Urinary bladder (tissue), 4 donors: ENCODE results near the gene TMEM14C. TPM values are rescaled to one million over a fixed set of nuclear protein-coding genes. Genes with fewer than 3 reads are reported as not detected.
"Not testable (repeated sequence)": the region's sequence is repeated elsewhere in the genome, so short reads cannot be mapped to it uniquely, and the experiment has no call there.

Experiments
- DNase-seq: peaks from one replicate; pipeline ENCODE4 v3.0.0-alpha.2; 2015; ENCODE audit errors: extremely low spot score
- H3K27ac ChIP-seq: one replicate; pipeline ENCODE4 v1.5.1; 2013; ENCODE audit warnings: low read depth, mild to moderate bottlenecking, moderate library complexity
- H3K36me3 ChIP-seq: one replicate; pipeline ENCODE4 v1.6.1; 2013; ENCODE audit warnings: mild to moderate bottlenecking, moderate library complexity; ENCODE audit not compliant: insufficient read depth
- H3K4me1 ChIP-seq: one replicate; pipeline ENCODE4 v1.6.1; 2013; ENCODE audit warnings: mild to moderate bottlenecking, moderate library complexity; ENCODE audit not compliant: insufficient read depth
- H3K4me3 ChIP-seq: one replicate; pipeline ENCODE4 v1.5.1; 2013; ENCODE audit warnings: low read depth, low read length
- WGBS: extraction: QIAGEN DNeasy Blood & Tissue Kit; methylation state at CpG from one replicate; pipeline ENCODE4 v1.1.7; 2013; 5-methylcytosine and 5-hydroxymethylcytosine counted together
- polyA plus RNA-seq: library from polyadenylated mRNA; stranded (reverse); fragments of 200-250 nt; gene quantifications from one replicate; pipeline ENCODE4 v1.2.3, GENCODE V29; 2013
- total RNA-seq: library from RNA; depleted of rRNA; stranded (reverse); fragments of >200 nt; gene quantifications from one replicate; pipeline ENCODE4 v1.2.3, GENCODE V29; 2014
- donor health status: healthy with polysubstance abuse.
- donor health status: healthy.

TMEM14C gene
- total and polyA plus RNA-seq, 2 donors: 90.4 to 147 TPM

DNA sequence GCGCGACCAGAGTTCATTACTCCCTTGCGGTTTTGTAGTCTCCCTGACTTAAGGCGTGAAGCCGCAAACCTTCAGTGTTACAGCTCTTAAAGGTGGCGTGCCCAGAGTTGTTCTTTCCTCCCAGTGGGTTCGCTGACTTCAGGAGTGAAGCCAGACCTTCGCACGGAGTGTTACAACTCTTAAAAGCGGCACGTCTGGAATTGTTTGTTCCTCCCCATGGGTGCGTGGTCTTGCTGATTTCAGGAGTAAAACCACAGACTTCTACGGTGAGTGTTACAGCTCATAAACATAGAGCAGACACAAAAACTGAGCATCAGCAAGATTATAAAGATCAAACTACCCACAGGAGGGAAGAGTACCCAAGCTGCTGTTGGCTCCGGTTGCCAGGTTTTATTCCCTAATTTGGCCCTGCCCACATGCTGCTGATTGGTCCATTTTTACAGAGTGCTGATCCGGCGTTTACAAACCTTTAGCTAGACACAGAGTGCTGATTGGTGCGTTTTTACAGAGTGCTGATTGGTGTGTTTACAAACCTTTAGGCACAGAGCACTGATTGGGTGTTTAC is 10.4 kb downstream of the TMEM14C start:
- H3K27ac ChIP-seq: no peak overlapping the region
- 69% methylated on average over 17 of the region's 17 CpGs for WGBS
- H3K36me3 ChIP-seq: no peaks in the 10 kb centered on the region
- DNase-seq: no peak
- no peaks in the 10 kb centered on the region for H3K4me1 ChIP-seq
- H3K4me3 ChIP-seq: no peak overlapping the region

DNA sequence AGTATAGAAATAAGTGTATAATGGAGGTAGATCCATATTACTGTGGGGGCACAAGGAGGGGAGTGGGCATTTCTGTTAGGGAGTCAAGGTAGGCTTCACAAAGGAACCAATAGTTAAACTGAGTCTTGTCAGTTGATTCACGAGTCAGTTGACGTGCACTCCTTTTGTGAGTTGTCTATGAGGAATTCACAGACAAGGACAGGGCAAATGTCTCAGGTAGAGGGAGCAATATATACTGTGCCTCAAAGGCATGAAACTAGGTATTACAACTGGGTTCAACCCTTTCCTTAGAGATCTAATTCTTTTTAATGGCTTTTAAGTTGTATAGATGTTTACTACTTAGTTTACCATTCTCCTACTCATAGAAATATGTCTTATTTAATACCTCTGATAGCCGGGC is 11.0 kb downstream of the TMEM14C start:
- DNase-seq: no peak
- WGBS: 97% methylated on average over 3 of the region's 3 CpGs
- Histone ChIP-seq H3K4me1 (no peaks in the 10 kb centered on the region), H3K36me3 (no peaks in the 10 kb centered on the region), H3K27ac (no peak overlapping the region), H3K4me3 (no peak overlapping the region)

DNA sequence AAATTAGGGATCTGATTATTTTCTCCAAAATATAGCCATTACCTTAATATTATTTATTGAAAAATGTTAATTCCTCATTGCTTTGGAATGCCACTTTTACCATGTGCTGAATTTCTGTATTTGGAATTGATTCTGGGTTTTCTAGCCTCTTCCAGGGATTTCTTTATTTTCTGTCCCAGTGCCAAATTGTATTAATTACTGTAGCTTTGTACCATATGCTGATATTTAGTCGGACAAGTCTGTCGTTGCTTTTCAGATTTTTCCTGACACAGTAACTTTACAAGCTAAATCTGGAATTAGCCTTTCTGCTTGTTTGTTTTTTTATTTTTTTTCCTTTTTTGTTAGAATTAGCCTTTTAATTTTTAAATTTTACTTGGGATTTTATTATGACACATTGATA is 13.9 kb downstream of the TMEM14C start:
- Histone ChIP-seq H3K36me3 (no peaks in the 10 kb centered on the region), H3K4me3 (no peak overlapping the region), H3K4me1 (no peaks in the 10 kb centered on the region), H3K27ac (no peak overlapping the region)
- 90% methylated on average over 2 of the region's 2 CpGs for WGBS
- DNase-seq: no peak

DNA sequence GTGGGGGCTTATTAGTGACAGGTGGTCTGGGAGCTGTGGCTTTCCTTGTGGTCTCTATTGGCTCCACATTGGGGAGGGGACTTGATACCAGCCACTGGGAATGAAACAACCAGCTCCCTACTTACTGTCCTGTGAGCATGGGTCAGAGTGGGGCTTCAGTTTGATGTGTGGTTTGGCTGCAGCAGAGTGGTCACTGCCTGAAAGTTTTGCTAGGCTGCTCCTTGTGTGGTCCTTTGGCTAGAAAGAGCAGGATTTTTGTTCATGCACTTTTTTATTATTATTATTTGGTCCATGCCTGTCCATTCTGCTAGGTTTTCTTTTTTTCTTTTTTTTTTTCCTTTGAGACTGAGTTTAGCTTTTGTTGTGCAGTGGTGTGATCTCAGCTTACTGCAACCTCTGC is 17.2 kb downstream of the TMEM14C start:
- no peak overlapping the region for H3K4me3 ChIP-seq
- no peaks in the 10 kb centered on the region for H3K4me1 ChIP-seq
- no peak for DNase-seq
- no peak overlapping the region for H3K27ac ChIP-seq
- no peaks in the 10 kb centered on the region for H3K36me3 ChIP-seq

DNA sequence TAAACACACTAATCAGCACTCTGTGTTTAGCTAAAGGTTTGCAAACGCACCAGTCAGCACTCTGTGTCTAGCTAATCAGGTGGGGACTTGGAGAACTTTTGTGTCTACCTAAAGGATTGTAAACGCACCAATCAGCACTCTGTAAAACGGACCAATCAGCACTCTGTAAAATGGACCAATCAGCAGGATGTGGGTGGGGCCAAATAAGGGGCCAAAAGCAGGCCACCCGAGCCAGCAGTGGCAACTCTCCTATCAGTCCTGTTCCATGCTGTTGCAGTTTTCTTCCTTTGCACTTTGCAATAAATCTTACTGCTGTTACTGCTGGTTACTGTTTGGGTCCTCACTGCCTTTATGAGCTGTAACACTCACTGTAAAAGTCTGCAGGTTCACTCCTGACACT is 18.8 kb downstream of the TMEM14C start:
- H3K36me3 ChIP-seq, H3K4me1 ChIP-seq, DNase-seq, H3K4me3 ChIP-seq, H3K27ac ChIP-seq: not testable (repeated sequence)
- WGBS: 92% methylated on average over 4 of the region's 4 CpGs

- Histone ChIP-seq H3K36me3 (no peaks in the 10 kb centered on the region), H3K4me3 (no peak overlapping the region), H3K27ac (no peak overlapping the region), H3K4me1 (no peaks in the 10 kb centered on the region)
- no peak for DNase-seq
- 92% methylated on average over 12 of the region's 12 CpGs for WGBS
These were observed 19.4 kb downstream of the TMEM14C start for GRCh38 chr6:10742251-10742650.

DNA sequence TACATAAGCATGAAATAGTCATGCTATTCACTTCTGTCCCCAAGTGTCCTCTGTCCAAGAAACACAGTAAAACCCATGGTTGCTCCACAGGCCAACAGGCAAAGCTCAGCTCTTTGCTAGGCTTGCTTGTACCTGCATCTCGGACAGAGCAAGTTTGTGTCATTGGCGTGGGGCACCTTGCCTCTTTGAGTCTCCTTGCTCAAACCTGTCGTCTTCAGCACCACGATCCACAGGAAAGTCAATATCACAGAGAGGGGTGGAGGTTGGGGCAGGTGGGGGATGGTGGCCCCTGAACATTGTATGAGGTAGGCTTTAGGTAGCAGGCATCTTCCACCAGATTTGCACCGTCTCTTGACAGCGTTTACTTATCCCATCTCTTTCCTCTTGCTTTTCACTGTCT is 20.6 kb downstream of the TMEM14C start:
- H3K4me1 ChIP-seq: no peaks in the 10 kb centered on the region
- DNase-seq: no peak
- no peak overlapping the region for H3K4me3 ChIP-seq
- no peaks in the 10 kb centered on the region for H3K36me3 ChIP-seq
- 80% methylated on average over 6 of the region's 6 CpGs for WGBS
- H3K27ac ChIP-seq: no peak overlapping the region

GRCh38 chr6:10745116-10745515 is 22.2 kb downstream of the TMEM14C start:
- WGBS: 86% methylated on average over 5 of the region's 5 CpGs
- no peak for DNase-seq

DNA sequence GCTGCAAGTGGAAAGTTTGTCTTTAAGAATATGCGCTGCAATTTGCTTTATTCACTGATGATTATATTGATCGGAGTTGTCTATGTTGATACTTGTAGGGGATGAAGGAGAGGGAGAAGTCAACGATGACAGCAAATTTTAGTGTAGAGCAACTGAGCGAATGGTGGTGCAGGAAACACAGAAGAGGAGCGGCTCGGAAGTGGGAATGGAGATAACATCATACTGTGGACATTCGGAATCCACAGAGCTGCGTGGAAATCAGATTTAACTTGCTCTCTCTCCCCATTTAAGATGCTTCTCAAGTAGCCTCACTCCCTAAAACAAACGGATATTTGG is 24.0 kb downstream of the TMEM14C start:
- Histone ChIP-seq H3K4me1 (no peaks in the 10 kb centered on the region), H3K4me3 (peak overlapping the region; percentile 70), H3K27ac (no peak overlapping the region), H3K36me3 (no peaks in the 10 kb centered on the region)
- no peak for DNase-seq
- WGBS: 46% methylated on average over 9 of the region's 9 CpGs

More at GRCh38 chr6:10745116-10745515, 22.2 kb downstream of the TMEM14C start:
- H3K4me1 ChIP-seq: no peaks in the 10 kb centered on the region
- no peak overlapping the region for H3K27ac ChIP-seq
- H3K4me3 ChIP-seq: no peak overlapping the region
- no peaks in the 10 kb centered on the region for H3K36me3 ChIP-seq

GRCh38 chr6:10747251-10747972 is 24.5 kb downstream of the TMEM14C start, which contains the start of gene TMEM14B:
Gene TMEM14B, plus strand, starts transcription at chr6:10747805. Its CDS starts 1,441 bp downstream, at chr6:10749246.
- DNase-seq: peak; percentile 95
- WGBS: 2% methylated on average over 52 of the region's 52 CpGs
- H3K27ac ChIP-seq: peak within 1 kb of the TSS; percentile 33
- peak within 1 kb of the TSS; percentile 70 for H3K4me3 ChIP-seq
- H3K4me1 ChIP-seq: no peaks in the 10 kb centered on the region
- no peaks in the 10 kb centered on the region for H3K36me3 ChIP-seq

- DNase-seq: no peak
- 30% methylated on average over 2 of the region's 2 CpGs for WGBS
These were observed 26.9 kb downstream of the TMEM14C start for GRCh38 chr6:10749734-10750133.

DNA sequence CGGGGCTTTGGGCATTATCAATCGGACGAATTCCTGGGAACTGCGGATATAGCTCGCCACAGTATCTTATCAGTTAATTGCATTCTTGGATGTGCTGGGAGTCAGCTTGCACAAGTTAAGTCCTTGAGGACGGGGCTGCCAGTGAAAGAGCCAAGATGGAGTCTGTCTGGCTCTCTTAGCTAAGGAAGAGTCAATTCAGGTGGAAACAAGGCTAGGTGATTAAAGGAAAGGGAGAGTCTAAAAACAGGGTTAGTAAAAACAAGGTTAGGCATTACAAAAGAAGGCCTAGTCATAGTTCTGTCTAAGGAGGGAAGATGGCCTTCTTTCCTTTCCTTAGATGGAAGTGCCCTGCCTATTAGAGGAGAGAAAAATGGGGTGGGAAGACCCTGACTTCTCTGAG is 27.7 kb downstream of the TMEM14C start:
- H3K4me1 ChIP-seq, H3K27ac ChIP-seq, H3K36me3 ChIP-seq, DNase-seq, H3K4me3 ChIP-seq: not testable (repeated sequence)
- 61% methylated on average over 6 of the region's 6 CpGs for WGBS

More at GRCh38 chr6:10749734-10750133, 26.9 kb downstream of the TMEM14C start:
- H3K4me3 ChIP-seq: no peak overlapping the region
- H3K4me1 ChIP-seq: no peaks in the 10 kb centered on the region
- no peak overlapping the region for H3K27ac ChIP-seq
- no peaks in the 10 kb centered on the region for H3K36me3 ChIP-seq

GRCh38 chr6:10751757-10752156 is 28.9 kb downstream of the TMEM14C start:
- not testable (repeated sequence) for H3K4me3 ChIP-seq, H3K4me1 ChIP-seq, H3K27ac ChIP-seq, H3K36me3 ChIP-seq, DNase-seq
- 82% methylated on average over 5 of the region's 5 CpGs for WGBS

DNA sequence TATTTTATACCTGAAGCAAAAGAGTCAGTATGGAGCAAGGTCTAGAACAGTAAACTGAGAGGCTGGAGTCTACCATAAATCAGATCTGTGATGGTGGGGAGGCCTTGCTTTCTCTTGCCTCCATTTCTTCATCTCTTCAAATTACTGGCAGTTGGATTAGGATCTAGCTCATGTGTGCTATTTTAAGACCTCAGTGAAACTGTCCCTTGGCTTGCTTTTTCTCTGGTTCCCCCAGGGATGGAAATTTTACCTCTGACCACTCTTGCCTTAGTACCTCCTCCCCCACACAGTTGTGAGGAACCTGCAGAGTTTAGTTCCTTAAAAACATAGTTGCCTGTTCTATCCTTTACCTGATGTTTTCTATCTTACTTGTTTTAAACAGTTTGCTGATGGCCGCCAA is 33.2 kb downstream of the TMEM14C start:
- no peak for DNase-seq
- WGBS: 77% methylated on average over 1 of the region's 1 CpG
- Histone ChIP-seq H3K4me3 (no peak overlapping the region), H3K36me3 (peaks cover 2% of the 10 kb centered on the region), H3K4me1 (no peaks in the 10 kb centered on the region), H3K27ac (no peak overlapping the region)
